Smooth muscle cell of the pulmonary artery (primary cell): ENCODE results near the gene HRC. TPM values are rescaled to one million over a fixed set of nuclear protein-coding genes. Genes with fewer than 3 reads are reported as not detected.

Source experiments
- total RNA-seq: library from RNA; depleted of rRNA; stranded (reverse); fragments of >200 nt; gene quantifications from 2 replicates; pipeline ENCODE4 v1.2.3, GENCODE V29; 2014

The HRC gene, protein sequence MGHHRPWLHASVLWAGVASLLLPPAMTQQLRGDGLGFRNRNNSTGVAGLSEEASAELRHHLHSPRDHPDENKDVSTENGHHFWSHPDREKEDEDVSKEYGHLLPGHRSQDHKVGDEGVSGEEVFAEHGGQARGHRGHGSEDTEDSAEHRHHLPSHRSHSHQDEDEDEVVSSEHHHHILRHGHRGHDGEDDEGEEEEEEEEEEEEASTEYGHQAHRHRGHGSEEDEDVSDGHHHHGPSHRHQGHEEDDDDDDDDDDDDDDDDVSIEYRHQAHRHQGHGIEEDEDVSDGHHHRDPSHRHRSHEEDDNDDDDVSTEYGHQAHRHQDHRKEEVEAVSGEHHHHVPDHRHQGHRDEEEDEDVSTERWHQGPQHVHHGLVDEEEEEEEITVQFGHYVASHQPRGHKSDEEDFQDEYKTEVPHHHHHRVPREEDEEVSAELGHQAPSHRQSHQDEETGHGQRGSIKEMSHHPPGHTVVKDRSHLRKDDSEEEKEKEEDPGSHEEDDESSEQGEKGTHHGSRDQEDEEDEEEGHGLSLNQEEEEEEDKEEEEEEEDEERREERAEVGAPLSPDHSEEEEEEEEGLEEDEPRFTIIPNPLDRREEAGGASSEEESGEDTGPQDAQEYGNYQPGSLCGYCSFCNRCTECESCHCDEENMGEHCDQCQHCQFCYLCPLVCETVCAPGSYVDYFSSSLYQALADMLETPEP
- total RNA-seq, result 0.53 and 0.65 TPM in 2 replicates

GRCh38 chr19:49155005-49155819 lies at the start of gene HRC:
Gene HRC, minus strand, starts transcription at chr19:49155396. Its CDS starts 159 bp downstream, at chr19:49155237.

DNA sequence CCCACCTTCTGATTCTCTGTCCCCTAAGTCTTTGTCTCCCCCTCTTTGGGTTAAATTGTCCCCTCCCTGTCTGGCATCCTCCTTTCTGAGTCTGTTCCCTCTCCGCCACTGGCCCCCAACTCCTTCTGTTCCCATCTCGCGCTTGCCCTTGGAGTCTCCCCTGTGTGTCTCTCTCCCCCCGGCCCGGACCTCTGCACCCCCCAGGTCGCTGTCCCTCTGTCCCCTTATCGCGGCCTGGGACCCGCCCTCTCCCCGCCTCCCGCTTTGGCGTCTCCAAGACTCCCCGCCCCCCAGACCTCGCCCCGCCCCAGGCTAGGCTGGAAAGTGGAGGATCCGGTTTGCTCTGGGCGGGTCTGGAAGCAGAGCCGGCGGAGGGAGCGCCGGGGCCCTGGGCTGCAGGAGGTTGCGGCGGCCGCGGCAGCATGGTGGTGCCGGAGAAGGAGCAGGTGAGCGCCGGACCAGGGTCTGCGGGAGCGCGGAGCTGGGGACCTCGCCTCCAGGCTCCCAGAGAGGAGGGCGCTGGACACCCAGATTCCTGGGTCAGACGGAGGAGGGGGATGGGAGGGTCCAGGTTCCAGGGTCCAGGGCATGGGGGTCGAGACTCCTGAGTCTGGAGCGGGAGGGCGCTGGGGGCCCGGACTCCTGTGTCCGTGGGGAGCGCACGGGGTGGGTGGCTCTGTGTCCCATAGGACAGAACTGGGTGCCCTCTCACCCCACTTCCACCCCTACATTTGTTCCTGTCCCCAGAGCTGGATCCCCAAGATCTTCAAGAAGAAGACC lies 2.4 kb upstream of the HRC start, which contains the start of gene TRPM4:
TSS of gene TRPM4 (plus strand) at position 348 of the 780 bp plus-strand sequence. CDS start at position 423, 75 bp downstream.

DNA sequence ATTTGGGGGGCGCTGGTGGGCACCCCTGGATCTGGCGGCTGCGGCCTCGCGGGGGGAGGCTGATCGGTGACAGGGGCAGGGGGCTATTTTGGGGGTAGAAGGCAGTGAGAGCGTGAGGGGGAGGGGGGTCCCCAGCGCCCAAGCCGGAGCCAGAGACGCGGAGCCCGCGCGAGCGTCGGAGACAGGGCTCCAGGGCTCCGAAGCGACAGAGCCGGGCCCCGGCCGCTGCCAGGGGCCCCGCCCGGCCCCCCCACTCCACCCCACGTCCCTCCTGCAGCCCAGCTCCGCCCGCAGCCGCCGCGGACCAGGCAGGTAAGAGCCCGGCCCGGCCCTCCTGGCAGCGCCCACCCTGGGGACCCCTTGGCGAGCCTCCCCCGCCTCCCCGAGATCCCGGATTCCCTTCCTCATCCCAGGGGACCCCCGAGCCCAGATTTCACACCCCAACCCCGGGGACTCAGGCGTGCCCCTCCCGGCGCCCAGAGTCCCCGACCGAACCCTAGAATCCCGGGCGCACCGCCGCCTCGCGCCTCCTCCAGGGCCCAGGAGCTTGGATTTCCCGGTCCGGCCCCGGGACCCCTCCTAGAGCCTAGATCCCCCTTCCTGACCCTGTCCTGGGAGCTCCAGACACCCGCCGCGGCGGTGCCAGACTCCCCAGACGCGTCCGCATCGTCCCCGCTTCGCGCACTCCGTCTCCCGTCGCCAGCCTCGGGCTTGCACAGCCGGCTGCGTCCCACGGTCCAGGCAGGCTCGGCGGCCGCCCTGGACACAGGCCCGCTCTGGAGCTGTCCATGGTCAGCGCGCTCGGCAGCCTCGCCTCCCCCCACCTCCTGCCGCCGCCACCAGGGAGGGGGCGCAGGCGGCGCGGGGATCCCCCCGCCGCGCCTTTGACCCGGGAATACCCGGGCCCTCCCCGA lies 35.5 kb downstream of the HRC start, which contains the start of gene PPFIA3:
TSS of gene PPFIA3 (plus strand) at position 134 of the 914 bp plus-strand sequence. CDS start 8,330 bp downstream, outside the sequence.

GRCh38 chr19:49118565-49119410 lies 36.4 kb downstream of the HRC start, which contains the start of gene C19orf73:
Gene C19orf73, minus strand, starts transcription at chr19:49119143. Its CDS starts 121 bp downstream, at chr19:49119022.

DNA sequence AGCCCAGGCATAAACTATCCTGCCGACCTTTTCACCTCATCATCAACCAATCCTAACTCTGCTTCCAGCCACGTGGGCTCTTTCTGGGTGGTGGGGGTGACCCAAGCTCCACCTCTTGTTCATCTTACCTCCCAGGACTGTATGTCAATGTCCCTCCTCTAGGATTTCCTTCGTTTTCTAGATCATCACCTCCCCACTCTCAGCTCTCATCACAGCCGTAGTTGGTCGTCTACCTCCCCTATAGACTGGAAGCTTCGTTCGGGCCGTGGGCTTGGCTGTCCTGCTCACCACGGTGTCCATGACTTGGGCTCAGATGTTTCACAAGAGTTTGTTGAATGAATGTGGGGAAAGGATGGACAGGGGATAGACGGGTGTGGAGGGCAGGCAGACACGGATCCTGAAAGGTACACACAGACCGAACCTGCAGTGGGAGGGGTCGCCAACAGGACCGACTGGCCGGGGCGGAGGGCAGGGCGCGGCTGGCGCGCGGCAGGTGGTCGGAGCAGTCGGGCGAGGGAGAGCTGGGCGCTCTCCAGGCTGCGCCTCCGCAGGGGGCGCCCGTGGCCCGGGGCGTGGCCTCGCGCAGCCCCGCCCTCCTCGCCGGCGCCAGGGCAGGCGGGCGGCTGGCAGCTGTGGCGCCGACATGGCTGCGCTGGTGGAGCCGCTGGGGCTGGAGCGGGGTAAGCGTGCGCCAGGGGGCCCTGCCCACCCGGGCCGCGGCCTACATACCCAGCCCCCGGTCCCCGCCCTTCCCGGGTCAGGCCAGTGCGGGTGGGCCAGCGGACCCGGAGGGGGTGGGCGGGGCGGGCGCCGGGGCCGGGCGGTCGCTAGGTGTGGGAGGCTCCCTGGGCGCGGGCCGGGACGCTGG lies 41.2 kb downstream of the HRC start, which contains the start of gene LIN7B:
TSS of gene LIN7B (plus strand) at position 609 of the 868 bp plus-strand sequence. CDS start at position 644, 35 bp downstream.

Other genes with a start within 250 kb of the HRC start
- 0.17 TPM in 1 of 2 replicates, not detected in the other for gene DHDH, start 221.7 kb downstream of the HRC start, total RNA-seq
- gene BAX, start 200.5 kb downstream of the HRC start, total RNA-seq, result 79.2 and 117 TPM in 2 replicates
- 4,527 and 7,180 TPM in 2 replicates for gene FTL, start 190.1 kb downstream of the HRC start, total RNA-seq
- gene GYS1, start 162.1 kb downstream of the HRC start, total RNA-seq, result 108 and 117 TPM in 2 replicates
- 156 and 174 TPM in 2 replicates for gene RUVBL2, start 161.5 kb downstream of the HRC start, total RNA-seq
- gene LHB, start 138.3 kb downstream of the HRC start, total RNA-seq, result not detected in 2 replicates
- not detected in 2 replicates for gene CGB3, start 131.1 kb downstream of the HRC start, total RNA-seq
- not detected in 2 replicates for gene CGB2, start 123.5 kb downstream of the HRC start, total RNA-seq
- not detected in 2 replicates for gene CGB1, start 118.5 kb downstream of the HRC start, total RNA-seq
- not detected in 2 replicates for gene CGB5, start 111.5 kb downstream of the HRC start, total RNA-seq
- gene CGB8, start 106.3 kb downstream of the HRC start, total RNA-seq, result not detected in 2 replicates
- gene CGB7, start 97.6 kb downstream of the HRC start, total RNA-seq, result under 0.01 and 0.17 TPM in 2 replicates
- gene NTF4, start 90.6 kb downstream of the HRC start, total RNA-seq, result not detected in 2 replicates
- gene KCNA7, start 82.7 kb downstream of the HRC start, total RNA-seq, result not detected in 2 replicates
- gene SNRNP70, start 69.9 kb downstream of the HRC start, total RNA-seq, result 159 and 170 TPM in 2 replicates
- gene LIN7B, start 41.0 kb downstream of the HRC start, total RNA-seq, result 7.5 and 12.6 TPM in 2 replicates
- 0.26 and 0.36 TPM in 2 replicates for gene C19orf73, start 36.3 kb downstream of the HRC start, total RNA-seq
- gene PPFIA3, start 35.9 kb downstream of the HRC start, total RNA-seq, result 2.6 and 2.7 TPM in 2 replicates
- 27.5 and 30.3 TPM in 2 replicates for gene TRPM4, start 2.4 kb upstream of the HRC start, total RNA-seq
- gene SLC6A16, start 169.8 kb upstream of the HRC start, total RNA-seq, result 0.13 and 0.33 TPM in 2 replicates
- not detected in 2 replicates for gene CD37, start 180.0 kb upstream of the HRC start, total RNA-seq
- 13.2 and 16.0 TPM in 2 replicates for gene TEAD2, start 207.0 kb upstream of the HRC start, total RNA-seq
- not detected in 2 replicates for gene DKKL1, start 208.5 kb upstream of the HRC start, total RNA-seq
- not detected in 2 replicates for gene KASH5, start 232.9 kb upstream of the HRC start, total RNA-seq